DMS 273 (cell line): ENCODE data around the gene SBF2.
"Not testable (repeated sequence)": the region's sequence is repeated elsewhere in the genome, so short reads cannot be mapped to it uniquely, and the experiment has no call there.

Experiments
- DNase-seq: peaks from one replicate; lab custom pipeline; 2025; ENCODE audit not compliant: unreplicated experiment; lab: John Stamatoyannopoulos, UW

Gene SBF2

GRCh38 chr11:10204021-10204420, 90.0 kb downstream of the SBF2 start:
- no peak for DNase-seq

GRCh38 chr11:10201343-10201742, 92.7 kb downstream of the SBF2 start:
- no peak for DNase-seq

GRCh38 chr11:10197091-10197490, 96.9 kb downstream of the SBF2 start:
- no peak for DNase-seq

GRCh38 chr11:10192036-10192435, 102.0 kb downstream of the SBF2 start:
- no peak for DNase-seq

- peak; percentile 25 for DNase-seq
Observed at GRCh38 chr11:10181811-10182210, 112.2 kb downstream of the SBF2 start.

- no peak for DNase-seq
Observed at GRCh38 chr11:10164621-10165020, 129.4 kb downstream of the SBF2 start.

- DNase-seq: no peak
Observed at GRCh38 chr11:10162222-10162621, 131.8 kb downstream of the SBF2 start.

GRCh38 chr11:10160350-10160749, 133.7 kb downstream of the SBF2 start:
- no peak for DNase-seq

GRCh38 chr11:10158461-10158860, 135.6 kb downstream of the SBF2 start:
- no peak for DNase-seq

GRCh38 chr11:10155793-10156490, 138.1 kb downstream of the SBF2 start:
- DNase-seq: peak; percentile 1

GRCh38 chr11:10150800-10151199, 143.2 kb downstream of the SBF2 start:
- no peak for DNase-seq

- DNase-seq: no peak
Observed at GRCh38 chr11:10149553-10149952, 144.5 kb downstream of the SBF2 start.

- DNase-seq: no peak
Observed at GRCh38 chr11:10147195-10147594, 146.8 kb downstream of the SBF2 start.

- DNase-seq: no peak
Observed at GRCh38 chr11:10144954-10145353, 149.1 kb downstream of the SBF2 start.

- DNase-seq: no peak
Observed at GRCh38 chr11:10139656-10140055, 154.4 kb downstream of the SBF2 start.

- DNase-seq: no peak
Observed at GRCh38 chr11:10139143-10139542, 154.9 kb downstream of the SBF2 start.

GRCh38 chr11:10134975-10135481, 159.0 kb downstream of the SBF2 start:
- DNase-seq: no peak

- DNase-seq: not testable (repeated sequence)
Observed at GRCh38 chr11:10134226-10134625, 159.8 kb downstream of the SBF2 start.

GRCh38 chr11:10133251-10133650, 160.8 kb downstream of the SBF2 start:
- DNase-seq: not testable (repeated sequence)

- no peak for DNase-seq
Observed at GRCh38 chr11:10130875-10131274, 163.1 kb downstream of the SBF2 start.

GRCh38 chr11:10129184-10129583, 164.8 kb downstream of the SBF2 start:
- DNase-seq: not testable (repeated sequence)

- no peak for DNase-seq
Observed at GRCh38 chr11:10125522-10126133, 168.4 kb downstream of the SBF2 start.
